Measurements from ENCODE around the gene ANKS1B.

Gene ANKS1B

GRCh38 chr12:99099786-99100185 is 885.0 kb downstream of the ANKS1B start:
- Histone ChIP-seq H3K27me3 (ENCODE audit: control insufficient read depth, insufficient read depth, low read length) (no peaks in the 10 kb centered on the region), H3K36me3 (ENCODE audit: control insufficient read depth, insufficient read depth, low read length) (no peaks in the 10 kb centered on the region), H3K9ac (no peak overlapping the region), H3K4me3 (ENCODE audit: low read depth, low read length) (no peak overlapping the region), H3K79me2 (no peaks in the 10 kb centered on the region), H3K4me2 (ENCODE audit: low read length) (no peak overlapping the region), H3K4me1 (no peaks in the 10 kb centered on the region), H2AFZ (no peak overlapping the region), H3K9me3 (ENCODE audit: control insufficient read depth, low read length) (no peaks in the 10 kb centered on the region), H3K27ac (no peak overlapping the region)
- TF ChIP-seq, protein P1, sequence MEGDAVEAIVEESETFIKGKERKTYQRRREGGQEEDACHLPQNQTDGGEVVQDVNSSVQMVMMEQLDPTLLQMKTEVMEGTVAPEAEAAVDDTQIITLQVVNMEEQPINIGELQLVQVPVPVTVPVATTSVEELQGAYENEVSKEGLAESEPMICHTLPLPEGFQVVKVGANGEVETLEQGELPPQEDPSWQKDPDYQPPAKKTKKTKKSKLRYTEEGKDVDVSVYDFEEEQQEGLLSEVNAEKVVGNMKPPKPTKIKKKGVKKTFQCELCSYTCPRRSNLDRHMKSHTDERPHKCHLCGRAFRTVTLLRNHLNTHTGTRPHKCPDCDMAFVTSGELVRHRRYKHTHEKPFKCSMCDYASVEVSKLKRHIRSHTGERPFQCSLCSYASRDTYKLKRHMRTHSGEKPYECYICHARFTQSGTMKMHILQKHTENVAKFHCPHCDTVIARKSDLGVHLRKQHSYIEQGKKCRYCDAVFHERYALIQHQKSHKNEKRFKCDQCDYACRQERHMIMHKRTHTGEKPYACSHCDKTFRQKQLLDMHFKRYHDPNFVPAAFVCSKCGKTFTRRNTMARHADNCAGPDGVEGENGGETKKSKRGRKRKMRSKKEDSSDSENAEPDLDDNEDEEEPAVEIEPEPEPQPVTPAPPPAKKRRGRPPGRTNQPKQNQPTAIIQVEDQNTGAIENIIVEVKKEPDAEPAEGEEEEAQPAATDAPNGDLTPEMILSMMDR (IDR thresholded peaks at IDR 0.05), result no peak

DNA sequence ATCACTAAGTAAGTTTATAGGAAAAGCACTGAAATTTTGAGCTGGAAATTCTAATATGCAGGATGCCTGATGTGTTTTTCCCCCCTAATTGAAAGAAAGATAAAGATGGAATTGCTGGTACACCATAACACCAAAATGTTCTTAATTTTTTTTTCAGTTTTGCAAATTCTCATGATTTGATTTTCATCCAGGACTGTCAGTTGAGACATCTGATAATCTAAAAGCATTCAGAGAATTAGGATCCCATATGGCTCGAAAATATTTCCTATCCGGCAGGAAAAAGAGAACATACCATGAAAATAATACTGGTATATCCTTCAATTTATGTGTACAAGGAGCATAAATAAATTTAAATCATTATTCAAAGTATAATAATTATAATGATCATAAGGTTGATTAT is 887.6 kb downstream of the ANKS1B start:
- no peaks in the 10 kb centered on the region for H3K27me3 ChIP-seq (ENCODE audit: control insufficient read depth, insufficient read depth, low read length)
- no peaks in the 10 kb centered on the region for H3K9me3 ChIP-seq (ENCODE audit: control insufficient read depth, low read length)
- no peak overlapping the region for H3K4me3 ChIP-seq (ENCODE audit: low read depth, low read length)
- H2AFZ ChIP-seq, result no peak overlapping the region
- TF ChIP-seq, protein P1 (IDR thresholded peaks at IDR 0.05), result no peak
- no peak overlapping the region for H3K27ac ChIP-seq
- no peaks in the 10 kb centered on the region for H3K79me2 ChIP-seq
- no peaks in the 10 kb centered on the region for H3K36me3 ChIP-seq (ENCODE audit: control insufficient read depth, insufficient read depth, low read length)
- no peak overlapping the region for H3K4me2 ChIP-seq (ENCODE audit: low read length)
- H3K4me1 ChIP-seq, result no peaks in the 10 kb centered on the region
- H3K9ac ChIP-seq, result no peak overlapping the region

GRCh38 chr12:99093166-99093565 is 891.6 kb downstream of the ANKS1B start:
- Histone ChIP-seq H3K9me3 (ENCODE audit: control insufficient read depth, low read length) (no peaks in the 10 kb centered on the region), H3K27me3 (ENCODE audit: control insufficient read depth, insufficient read depth, low read length) (no peaks in the 10 kb centered on the region), H3K27ac (no peak overlapping the region), H3K4me3 (ENCODE audit: low read depth, low read length) (no peak overlapping the region), H3K79me2 (no peaks in the 10 kb centered on the region), H3K4me2 (ENCODE audit: low read length) (no peak overlapping the region), H2AFZ (no peak overlapping the region), H3K9ac (no peak overlapping the region), H3K36me3 (ENCODE audit: control insufficient read depth, insufficient read depth, low read length) (no peaks in the 10 kb centered on the region), H3K4me1 (no peaks in the 10 kb centered on the region)
- TF ChIP-seq, protein P1 (IDR thresholded peaks at IDR 0.05), result no peak

GRCh38 chr12:99092100-99092851 is 892.5 kb downstream of the ANKS1B start:
- no peak overlapping the region for H3K4me2 ChIP-seq (ENCODE audit: low read length)
- no peaks in the 10 kb centered on the region for H3K4me1 ChIP-seq
- no peaks in the 10 kb centered on the region for H3K9me3 ChIP-seq (ENCODE audit: control insufficient read depth, low read length)
- TF ChIP-seq, protein P1 (IDR thresholded peaks at IDR 0.05), result no peak
- no peak overlapping the region for H3K9ac ChIP-seq
- H3K27ac ChIP-seq, result no peak overlapping the region
- H3K79me2 ChIP-seq, result no peaks in the 10 kb centered on the region
- no peaks in the 10 kb centered on the region for H3K36me3 ChIP-seq (ENCODE audit: control insufficient read depth, insufficient read depth, low read length)
- no peaks in the 10 kb centered on the region for H3K27me3 ChIP-seq (ENCODE audit: control insufficient read depth, insufficient read depth, low read length)
- no peak overlapping the region for H3K4me3 ChIP-seq (ENCODE audit: low read depth, low read length)
- H2AFZ ChIP-seq, result no peak overlapping the region

- TF ChIP-seq, protein P1 (IDR thresholded peaks at IDR 0.05), result no peak
- H3K9me3 ChIP-seq (ENCODE audit: control insufficient read depth, low read length), result no peaks in the 10 kb centered on the region
- no peak overlapping the region for H3K4me3 ChIP-seq (ENCODE audit: low read depth, low read length)
- no peaks in the 10 kb centered on the region for H3K27me3 ChIP-seq (ENCODE audit: control insufficient read depth, insufficient read depth, low read length)
- H3K27ac ChIP-seq, result no peak overlapping the region
- no peaks in the 10 kb centered on the region for H3K4me1 ChIP-seq
- H3K9ac ChIP-seq, result no peak overlapping the region
- H3K4me2 ChIP-seq (ENCODE audit: low read length), result no peak overlapping the region
- no peaks in the 10 kb centered on the region for H3K36me3 ChIP-seq (ENCODE audit: control insufficient read depth, insufficient read depth, low read length)
- no peak overlapping the region for H2AFZ ChIP-seq
- H3K79me2 ChIP-seq, result no peaks in the 10 kb centered on the region
Observed at GRCh38 chr12:99087278-99087677, 897.5 kb downstream of the ANKS1B start.

All from parathyroid adenoma (tissue), 2 donors.